ENCODE data around the gene ZNF546.
A peak's percentile ranks its signal among the peaks of the same experiment; 100 is the strongest.

ZNF546 gene

GRCh38 chr19:40056505-40056904 lies 59.6 kb downstream of the ZNF546 start:
- peaks cover 18% of the 10 kb centered on the region for H3K9me3 Mint-ChIP-seq
- H3K27ac Mint-ChIP-seq: peak overlapping the region; percentile 92
- H3K4me1 Mint-ChIP-seq (ENCODE audit: low read depth): peaks cover 43% of the 10 kb centered on the region
- peaks cover 7% of the 10 kb centered on the region for H3K27me3 Mint-ChIP-seq
- H3K36me3 Mint-ChIP-seq (ENCODE audit: low read depth): peaks cover 28% of the 10 kb centered on the region
- H3K4me3 Mint-ChIP-seq: peak overlapping the region; percentile 97

- Mint-ChIP-seq H3K9me3 (peaks cover 18% of the 10 kb centered on the region), H3K4me3 (peak overlapping the region; percentile 97), H3K27ac (no peak overlapping the region), H3K4me1 (ENCODE audit: low read depth) (peaks cover 43% of the 10 kb centered on the region), H3K36me3 (ENCODE audit: low read depth) (peaks cover 26% of the 10 kb centered on the region), H3K27me3 (peaks cover 7% of the 10 kb centered on the region)
Measured at GRCh38 chr19:40057166-40057565, 60.3 kb downstream of the ZNF546 start.

- H3K4me1 Mint-ChIP-seq (ENCODE audit: low read depth): peaks cover 21% of the 10 kb centered on the region
- peaks cover 7% of the 10 kb centered on the region for H3K27me3 Mint-ChIP-seq
- peaks cover 30% of the 10 kb centered on the region for H3K9me3 Mint-ChIP-seq
- no peak overlapping the region for H3K4me3 Mint-ChIP-seq
- peaks cover 16% of the 10 kb centered on the region for H3K36me3 Mint-ChIP-seq (ENCODE audit: low read depth)
- H3K27ac Mint-ChIP-seq: no peak overlapping the region
Measured at GRCh38 chr19:40059624-40060023, 62.8 kb downstream of the ZNF546 start.

- no peak overlapping the region for H3K27ac Mint-ChIP-seq
- H3K4me1 Mint-ChIP-seq (ENCODE audit: low read depth): no peaks in the 10 kb centered on the region
- peaks cover 15% of the 10 kb centered on the region for H3K9me3 Mint-ChIP-seq
Measured at GRCh38 chr19:40070058-40070457, 73.2 kb downstream of the ZNF546 start.

More at GRCh38 chr19:40070058-40070457, 73.2 kb downstream of the ZNF546 start:
- no peaks in the 10 kb centered on the region for H3K27me3 Mint-ChIP-seq
- no peak overlapping the region for H3K4me3 Mint-ChIP-seq
- peaks cover 48% of the 10 kb centered on the region for H3K36me3 Mint-ChIP-seq (ENCODE audit: low read depth)

All from stimulated activated naive CD8-positive, alpha-beta T cell treated with anti-CD3 and anti-CD28 coated beads, Interleukin-15, Interleukin-2, amounts not matched to agents 100 ng/mL and 50 ng/mL, for 24 hours (primary cell).